ENCODE data around the gene LHX3. TPM values are rescaled to one million over a fixed set of nuclear protein-coding genes. Genes with fewer than 3 reads are reported as not detected.

The LHX3 gene
- polyA plus RNA-seq, 1 donor from 2014 or later: not detected

GRCh38 chr9:136197084-136197875 lies 7.6 kb downstream of the LHX3 start:
- Histone ChIP-seq H4K20me1 (ENCODE audit: insufficient read depth) (no peaks in the 10 kb centered on the region), H3K36me3 (ENCODE audit: insufficient read depth, low read length) (no peaks in the 10 kb centered on the region), H3K9me2 (ENCODE audit: insufficient read depth, low read length) (no peaks in the 10 kb centered on the region), H3K27me3 (ENCODE audit: insufficient read depth, low read depth, low read length) (peaks cover 96% of the 10 kb centered on the region), H3K9ac (ENCODE audit: low read length) (no peak overlapping the region), H3K4me2 (ENCODE audit: low read length) (no peak overlapping the region), H3K4me3 (ENCODE audit: low read length) (no peak overlapping the region), H3K79me2 (replicated peaks; ENCODE audit: insufficient read depth, low read length) (no peaks in the 10 kb centered on the region), H3F3A (ENCODE audit: insufficient read depth, low read length, poor library complexity, severe bottlenecking) (no peaks in the 10 kb centered on the region), H2AFZ (ENCODE audit: low read depth, low read length) (no peak overlapping the region), H3K27ac (ENCODE audit: low read length) (no peak overlapping the region), H3K9me3 (ENCODE audit: low read length) (no peaks in the 10 kb centered on the region)
- TF ChIP-seq MXI1 (conservative IDR thresholded peaks at IDR 0.05; ENCODE audit: poor library complexity, severe bottlenecking) (no peak), REST (IDR thresholded peaks at IDR 0.05; ENCODE audit: borderline replicate concordance) (no peak), POLR2AphosphoS5 (IDR thresholded peaks at IDR 0.05) (no peak), EZH2 (IDR thresholded peaks at IDR 0.05; ENCODE audit: borderline replicate concordance, insufficient read depth, low read length, poor library complexity, severe bottlenecking) (no peak), SMC3 (conservative IDR thresholded peaks at IDR 0.05; ENCODE audit: poor library complexity) (no peak), RAD21 (conservative IDR thresholded peaks at IDR 0.05) (no peak), CTCF (IDR thresholded peaks at IDR 0.05; ENCODE audit: poor library complexity, severe bottlenecking) (no peak), TAF1 (IDR thresholded peaks at IDR 0.05; ENCODE audit: low read depth) (no peak), EP300 (conservative IDR thresholded peaks at IDR 0.05; ENCODE audit: poor library complexity, severe bottlenecking) (no peak)

- H3K36me3 ChIP-seq (ENCODE audit: insufficient read depth, low read length): no peaks in the 10 kb centered on the region
- H2AFZ ChIP-seq (ENCODE audit: low read depth, low read length): no peak overlapping the region
- H3K79me2 ChIP-seq (replicated peaks; ENCODE audit: insufficient read depth, low read length): no peaks in the 10 kb centered on the region
- H3K27ac ChIP-seq (ENCODE audit: low read length): no peak overlapping the region
- H3F3A ChIP-seq (ENCODE audit: insufficient read depth, low read length, poor library complexity, severe bottlenecking): no peaks in the 10 kb centered on the region
- no peak overlapping the region for H3K4me2 ChIP-seq (ENCODE audit: low read length)
- no peak overlapping the region for H3K9ac ChIP-seq (ENCODE audit: low read length)
- H3K9me3 ChIP-seq (ENCODE audit: low read length): no peaks in the 10 kb centered on the region
- H3K9me2 ChIP-seq (ENCODE audit: insufficient read depth, low read length): no peaks in the 10 kb centered on the region
- peaks cover 96% of the 10 kb centered on the region for H3K27me3 ChIP-seq (ENCODE audit: insufficient read depth, low read depth, low read length)
- H4K20me1 ChIP-seq (ENCODE audit: insufficient read depth): no peaks in the 10 kb centered on the region
- no peak overlapping the region for H3K4me3 ChIP-seq (ENCODE audit: low read length)
- no peak for TF ChIP-seq POLR2AphosphoS5 (IDR thresholded peaks at IDR 0.05)
- TF ChIP-seq TAF1 (IDR thresholded peaks at IDR 0.05; ENCODE audit: low read depth): no peak
- TF ChIP-seq REST (IDR thresholded peaks at IDR 0.05; ENCODE audit: borderline replicate concordance): no peak
- TF ChIP-seq EP300 (conservative IDR thresholded peaks at IDR 0.05; ENCODE audit: poor library complexity, severe bottlenecking): no peak
- no peak for TF ChIP-seq CTCF (IDR thresholded peaks at IDR 0.05; ENCODE audit: poor library complexity, severe bottlenecking)
- no peak for TF ChIP-seq MXI1 (conservative IDR thresholded peaks at IDR 0.05; ENCODE audit: poor library complexity, severe bottlenecking)
- TF ChIP-seq SMC3 (conservative IDR thresholded peaks at IDR 0.05; ENCODE audit: poor library complexity): no peak
- TF ChIP-seq RAD21 (conservative IDR thresholded peaks at IDR 0.05): no peak
- TF ChIP-seq EZH2 (IDR thresholded peaks at IDR 0.05; ENCODE audit: borderline replicate concordance, insufficient read depth, low read length, poor library complexity, severe bottlenecking): no peak
Measured at GRCh38 chr9:136196404-136197083, 8.4 kb downstream of the LHX3 start.
